ENCODE results near the gene ZNF652.

DNA sequence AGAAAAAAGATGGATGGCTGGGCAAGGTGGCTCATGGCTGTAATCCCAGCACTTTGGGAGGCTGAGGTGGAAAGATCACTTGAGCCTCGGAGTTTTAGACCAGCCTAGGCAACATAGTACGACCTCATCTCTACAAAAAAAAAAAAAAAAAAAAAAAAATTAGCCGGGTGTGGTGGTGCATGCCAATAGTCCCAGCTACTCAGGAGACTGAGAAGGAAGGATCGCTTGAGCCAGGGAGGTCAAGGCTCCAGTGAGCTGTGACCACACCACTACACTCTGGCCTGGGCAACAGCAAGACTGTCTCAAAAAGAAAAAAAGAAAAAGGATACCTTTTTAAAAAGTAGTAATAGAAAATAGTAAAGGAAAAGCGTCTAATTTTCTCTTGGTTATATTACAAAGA, 20.7 kb downstream of the ZNF652 start:
- TF ChIP-seq, protein P1, sequence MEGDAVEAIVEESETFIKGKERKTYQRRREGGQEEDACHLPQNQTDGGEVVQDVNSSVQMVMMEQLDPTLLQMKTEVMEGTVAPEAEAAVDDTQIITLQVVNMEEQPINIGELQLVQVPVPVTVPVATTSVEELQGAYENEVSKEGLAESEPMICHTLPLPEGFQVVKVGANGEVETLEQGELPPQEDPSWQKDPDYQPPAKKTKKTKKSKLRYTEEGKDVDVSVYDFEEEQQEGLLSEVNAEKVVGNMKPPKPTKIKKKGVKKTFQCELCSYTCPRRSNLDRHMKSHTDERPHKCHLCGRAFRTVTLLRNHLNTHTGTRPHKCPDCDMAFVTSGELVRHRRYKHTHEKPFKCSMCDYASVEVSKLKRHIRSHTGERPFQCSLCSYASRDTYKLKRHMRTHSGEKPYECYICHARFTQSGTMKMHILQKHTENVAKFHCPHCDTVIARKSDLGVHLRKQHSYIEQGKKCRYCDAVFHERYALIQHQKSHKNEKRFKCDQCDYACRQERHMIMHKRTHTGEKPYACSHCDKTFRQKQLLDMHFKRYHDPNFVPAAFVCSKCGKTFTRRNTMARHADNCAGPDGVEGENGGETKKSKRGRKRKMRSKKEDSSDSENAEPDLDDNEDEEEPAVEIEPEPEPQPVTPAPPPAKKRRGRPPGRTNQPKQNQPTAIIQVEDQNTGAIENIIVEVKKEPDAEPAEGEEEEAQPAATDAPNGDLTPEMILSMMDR (IDR thresholded peaks at IDR 0.05), result no peak
- TF ChIP-seq POLR2AphosphoS5 (IDR thresholded peaks at IDR 0.05; ENCODE audit: insufficient read depth in 1 of 2, low read depth in 1 of 2), result no peak

Measured in vagina (tissue), 2 donors.